ENCODE measurements around the gene NATD1.

The NATD1 gene

GRCh38 chr17:21252796-21253645 is at the start of gene NATD1:
Gene NATD1 (minus strand): TSS chr17:21253410. CDS start chr17:21253264, 146 bp downstream.
- DNase-seq = peak; percentile 88

- DNase-seq = no peak
Observed at GRCh38 chr17:21301593-21302550, 48.7 kb upstream of the NATD1 start.

- no peak for DNase-seq
Observed at GRCh38 chr17:21300601-21301571, 47.7 kb upstream of the NATD1 start.

- DNase-seq = no peak
Observed at GRCh38 chr17:21299981-21300600, 46.9 kb upstream of the NATD1 start.

GRCh38 chr17:21298983-21299519 is 45.8 kb upstream of the NATD1 start:
- DNase-seq = no peak

GRCh38 chr17:21298056-21298982 is 45.1 kb upstream of the NATD1 start:
- DNase-seq = no peak

- no peak for DNase-seq
Observed at GRCh38 chr17:21297597-21297996, 44.4 kb upstream of the NATD1 start.

GRCh38 chr17:21297026-21297520 is 43.9 kb upstream of the NATD1 start:
- no peak for DNase-seq

GRCh38 chr17:21296097-21297025 is 43.2 kb upstream of the NATD1 start:
- no peak for DNase-seq

- no peak for DNase-seq
Observed at GRCh38 chr17:21295036-21295952, 42.1 kb upstream of the NATD1 start.

GRCh38 chr17:21294321-21295035 is 41.3 kb upstream of the NATD1 start:
- DNase-seq = no peak

- no peak for DNase-seq
Observed at GRCh38 chr17:21293831-21294210, 40.6 kb upstream of the NATD1 start.

GRCh38 chr17:21292867-21293830 is 39.9 kb upstream of the NATD1 start:
- no peak for DNase-seq

- DNase-seq = no peak
Observed at GRCh38 chr17:21291862-21292261, 38.7 kb upstream of the NATD1 start.

GRCh38 chr17:21291357-21291756 is 38.1 kb upstream of the NATD1 start:
- no peak for DNase-seq
